Gastrocnemius medialis (tissue), 4 donors: ENCODE data around the gene TANGO6. TPM values are rescaled to one million over a fixed set of nuclear protein-coding genes. Genes with fewer than 3 reads are reported as not detected.

ENCODE experiments used
- ATAC-seq, 2 donors: fragments of 150-250 bp; one replicate each; pipeline ENCODE4 v1.9.1; 2016
- DNase-seq, 2 donors: peaks; one replicate each; pipeline ENCODE4 v3.0.0-alpha.2; 2019
- H3K27ac ChIP-seq, 4 donors: fragments of 200-600 bp; sonication (generic); 1 replicate in 1 of 4; 2 replicates in 3 of 4; pipeline ENCODE4 v1.5.1; 2016 to 2018; ENCODE audit warnings: mild to moderate bottlenecking in 2 of 4, moderate library complexity in 1 of 4
- H3K27me3 ChIP-seq, 3 donors: fragments of 200-600 bp; sonication (generic) in 2 of 3; 1 replicate in 1 of 3; 2 replicates in 2 of 3; pipeline versions ENCODE4 v1.5.1 to v1.6.0; 2016 to 2019; ENCODE audit warnings: mild to moderate bottlenecking in 1 of 3, moderate library complexity in 1 of 3
- H3K36me3 ChIP-seq, 2 donors: fragments of 200-600 bp; sonication (generic) in 1 of 2; one replicate each; pipeline ENCODE4 v1.5.1; 2017 to 2018
- H3K4me1 ChIP-seq, 2 donors: fragments of 200-600 bp; sonication (generic) in 1 of 2; one replicate each; pipeline ENCODE4 v1.5.1; 2016 to 2017; ENCODE audit warnings: mild to moderate bottlenecking in 2 of 2
- H3K4me3 ChIP-seq, 4 donors: fragments of 200-600 bp; sonication (generic) in 3 of 4; 1 replicate in 1 of 4; 2 replicates in 3 of 4; pipeline ENCODE4 v1.5.1; 2016 to 2019; ENCODE audit warnings: mild to moderate bottlenecking in 2 of 4
- H3K9me3 ChIP-seq, 3 donors: fragments of 200-600 bp; sonication (generic) in 2 of 3; 1 replicate in 1 of 3; 2 replicates in 2 of 3; pipeline ENCODE4 v1.5.1; 2016 to 2019
- POLR2A ChIP-seq, 2 donors: fragments of 450-650 bp; IDR thresholded peaks; one replicate each; pipeline ENCODE4 v1.6.1; 2017; ENCODE audit warnings: antibody characterized with exemption in 2 of 2, mild to moderate bottlenecking in 2 of 2, moderate library complexity in 2 of 2
- in situ Hi-C, 4 donors: fragments of 200-750 bp; cut with MboI; loops; one replicate each; pipeline versions ENCODE4 v1.15.0 to v1.8.0; 2017; ENCODE audit warnings: low sequenced_read_pairs in 4 of 4
- intact Hi-C: fragments of 100-400 bp; cut with DNase I; formaldehyde crosslinking; loops from one replicate; pipeline ENCODE4 v1.15.1; 2023; ENCODE audit warnings: low total_unique reads
- total RNA-seq, 4 donors: library from RNA; depleted of rRNA; stranded (reverse); fragments of >200 nt; gene quantifications; one replicate each; pipeline versions ENCODE4 v1.1.0 to v1.2.3, GENCODE V29; 2016
- TF ChIP-seq, protein P1 (sequence below), 5 experiments: fragments of 450-650 bp in 3 of 5; fragments of 200-600 bp in 2 of 5; sonication (generic) in 2 of 5; IDR thresholded peaks in 4 of 5; conservative IDR thresholded peaks in 1 of 5; 1 replicate in 4 of 5; 2 replicates in 1 of 5; pipeline ENCODE4 v1.5.1; 2016 to 2019; ENCODE audit warnings: antibody characterized with exemption in 5 of 5, mild to moderate bottlenecking in 3 of 5, moderate library complexity in 3 of 5

Gene TANGO6
- total RNA-seq, 4 donors from 2014 or later, result 13.6 to 20.0 (median 17.8) TPM

GRCh38 chr16:69114346-69114975 is 271.1 kb downstream of the TANGO6 start:
- Histone ChIP-seq H3K36me3 (peaks cover 0 to 36% of the 10 kb centered on the region in 2 donors), H3K9me3 (no peaks in the 10 kb centered on the region), H3K27ac (no peak overlapping the region), H3K4me1 (peaks cover 22 to 28% of the 10 kb centered on the region in 2 donors), H3K27me3 (no peaks in the 10 kb centered on the region), H3K4me3 (no peak overlapping the region)
- TF ChIP-seq POLR2A (IDR thresholded peaks at IDR 0.05), result no peak
- TF ChIP-seq, protein P1, sequence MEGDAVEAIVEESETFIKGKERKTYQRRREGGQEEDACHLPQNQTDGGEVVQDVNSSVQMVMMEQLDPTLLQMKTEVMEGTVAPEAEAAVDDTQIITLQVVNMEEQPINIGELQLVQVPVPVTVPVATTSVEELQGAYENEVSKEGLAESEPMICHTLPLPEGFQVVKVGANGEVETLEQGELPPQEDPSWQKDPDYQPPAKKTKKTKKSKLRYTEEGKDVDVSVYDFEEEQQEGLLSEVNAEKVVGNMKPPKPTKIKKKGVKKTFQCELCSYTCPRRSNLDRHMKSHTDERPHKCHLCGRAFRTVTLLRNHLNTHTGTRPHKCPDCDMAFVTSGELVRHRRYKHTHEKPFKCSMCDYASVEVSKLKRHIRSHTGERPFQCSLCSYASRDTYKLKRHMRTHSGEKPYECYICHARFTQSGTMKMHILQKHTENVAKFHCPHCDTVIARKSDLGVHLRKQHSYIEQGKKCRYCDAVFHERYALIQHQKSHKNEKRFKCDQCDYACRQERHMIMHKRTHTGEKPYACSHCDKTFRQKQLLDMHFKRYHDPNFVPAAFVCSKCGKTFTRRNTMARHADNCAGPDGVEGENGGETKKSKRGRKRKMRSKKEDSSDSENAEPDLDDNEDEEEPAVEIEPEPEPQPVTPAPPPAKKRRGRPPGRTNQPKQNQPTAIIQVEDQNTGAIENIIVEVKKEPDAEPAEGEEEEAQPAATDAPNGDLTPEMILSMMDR (IDR thresholded peaks at IDR 0.05 in 4 of 5, conservative IDR thresholded peaks at IDR 0.05 in 1 of 5), result no peak
- in situ Hi-C loops (loop anchor here in 2 of 4 donors (25.0 kb wide), 1 partner anchor 577 kb away; the partner anchor contains the start of gene ZFP90 (in 2 of the 2)), intact Hi-C loops (no loop called here)
- DNase-seq, result no peak
- ATAC-seq, result no peak

DNA sequence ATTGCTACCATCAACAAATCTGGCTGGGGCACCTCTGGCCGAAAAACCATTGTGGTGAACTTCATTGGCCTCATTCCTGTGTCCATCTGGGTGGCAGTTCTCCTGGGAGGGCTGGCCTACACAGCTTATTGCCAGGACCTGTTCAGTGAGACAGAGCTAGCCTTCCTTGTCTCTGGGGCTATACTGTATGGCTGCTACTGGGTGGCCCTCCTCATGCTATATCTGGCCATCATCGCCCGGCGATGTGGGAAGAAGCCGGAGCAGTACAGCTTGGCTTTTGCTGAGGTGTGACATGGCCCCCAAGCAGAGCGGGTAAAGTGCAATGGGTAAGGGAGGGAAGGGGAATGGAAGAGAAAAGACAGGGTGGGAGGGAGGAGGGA is 271.6 kb downstream of the TANGO6 start:
- DNase-seq (no peak), ATAC-seq (no peak)
- H3K27ac ChIP-seq, result no peak overlapping the region
- H3K27me3 ChIP-seq, result no peaks in the 10 kb centered on the region
- TF ChIP-seq, protein P1 (IDR thresholded peaks at IDR 0.05 in 4 of 5, conservative IDR thresholded peaks at IDR 0.05 in 1 of 5), result no peak
- TF ChIP-seq POLR2A (IDR thresholded peaks at IDR 0.05), result no peak
- peaks cover 0 to 37% of the 10 kb centered on the region in 2 donors for H3K36me3 ChIP-seq
- intact Hi-C loops (no loop called here), in situ Hi-C loops (loop anchor here in 2 of 4 donors (25.0 kb wide), 1 partner anchor 578 kb away; the partner anchor contains the start of gene ZFP90 (in 2 of the 2))
- H3K4me1 ChIP-seq, result peaks cover 24 to 28% of the 10 kb centered on the region in 2 donors
- H3K4me3 ChIP-seq, result no peak overlapping the region
- no peaks in the 10 kb centered on the region for H3K9me3 ChIP-seq

GRCh38 chr16:69115361-69115760 is 272.0 kb downstream of the TANGO6 start:
- in situ Hi-C loops, result loop anchor here in 2 of 4 donors (25.0 kb wide), 1 partner anchor 578 kb away; the partner anchor contains the start of gene ZFP90 (in 2 of the 2)
- DNase-seq, result no peak

GRCh38 chr16:69115837-69116236 is 272.5 kb downstream of the TANGO6 start:
- Histone ChIP-seq H3K4me3 (no peak overlapping the region), H3K27ac (no peak overlapping the region), H3K4me1 (peaks cover 24 to 28% of the 10 kb centered on the region in 2 donors), H3K36me3 (peaks cover 0 to 46% of the 10 kb centered on the region in 2 donors), H3K27me3 (no peaks in the 10 kb centered on the region), H3K9me3 (no peaks in the 10 kb centered on the region)
- DNase-seq (no peak), ATAC-seq (no peak)
- in situ Hi-C loops, result loop anchor here in 2 of 4 donors (25.0 kb wide), 1 partner anchor 579 kb away; the partner anchor contains the start of gene ZFP90 (in 2 of the 2)
- intact Hi-C loops, result no loop called here
- TF ChIP-seq, protein P1 (IDR thresholded peaks at IDR 0.05 in 4 of 5, conservative IDR thresholded peaks at IDR 0.05 in 1 of 5), result no peak
- no peak for TF ChIP-seq POLR2A (IDR thresholded peaks at IDR 0.05)

More at GRCh38 chr16:69115361-69115760, 272.0 kb downstream of the TANGO6 start:
- TF ChIP-seq POLR2A (IDR thresholded peaks at IDR 0.05), result no peak
- TF ChIP-seq, protein P1 (IDR thresholded peaks at IDR 0.05 in 4 of 5, conservative IDR thresholded peaks at IDR 0.05 in 1 of 5), result no peak
- Histone ChIP-seq H3K27me3 (no peaks in the 10 kb centered on the region), H3K4me3 (no peak overlapping the region), H3K4me1 (peaks cover 24 to 28% of the 10 kb centered on the region in 2 donors), H3K9me3 (no peaks in the 10 kb centered on the region), H3K36me3 (peaks cover 0 to 41% of the 10 kb centered on the region in 2 donors), H3K27ac (no peak overlapping the region)
- no peak for ATAC-seq
- intact Hi-C loops, result no loop called here
